ENCODE measurements around the gene PCNT. TPM values are rescaled to one million over a fixed set of nuclear protein-coding genes. Genes with fewer than 3 reads are reported as not detected.

PCNT gene
- total and polyA plus RNA-seq, 2 of the 4 experiments (the other 2 are of a cell fraction), result 10.0 to 19.4 TPM

- Histone ChIP-seq H3K9me1 (ENCODE audit: insufficient read depth, low read length) (no peaks in the 10 kb centered on the region; the same call in 1 of the 2 replicates), H2BK5ac (ENCODE audit: low read depth, low read length, poor library complexity, severe bottlenecking) (no peak overlapping the region), H3K4me3 (ENCODE audit: insufficient read depth, low read depth, low read length) (no peak overlapping the region), H2AK9ac (replicated peaks; ENCODE audit: low read depth, low read length, poor library complexity) (no peak overlapping the region), H3K79me1 (ENCODE audit: low read depth in 1 of 2, low read length in 2 of 2) (peaks cover 5 to 9% of the 10 kb centered on the region in 2 experiments; a peak in 3 of 4 replicates), H3K4ac (ENCODE audit: low read depth, low read length) (no peak overlapping the region), H4K91ac (ENCODE audit: insufficient read depth, low read depth, low read length) (no peak overlapping the region), H3K27me3 (ENCODE audit: control insufficient read depth, insufficient read depth, low read length) (no peaks in the 10 kb centered on the region), H3K23ac (ENCODE audit: low read depth, low read length) (no peak overlapping the region), H3K36me3 (ENCODE audit: control insufficient read depth, insufficient read depth, low read length) (peaks cover 12% of the 10 kb centered on the region), H4K5ac (ENCODE audit: low read depth, low read length) (no peak overlapping the region), H3K27ac (ENCODE audit: insufficient read depth, low read length) (no peak overlapping the region), H2BK120ac (ENCODE audit: low read depth, low read length) (no peak overlapping the region), H2AK5ac (ENCODE audit: low read depth, low read length) (no peak overlapping the region), H4K8ac (ENCODE audit: low read depth in 2 of 2, low read length in 2 of 2) (no peak overlapping the region), H3K9ac (ENCODE audit: low read depth, low read length) (no peak overlapping the region), H3K4me2 (ENCODE audit: low read depth, low read length) (no peak overlapping the region), H3K18ac (ENCODE audit: low read depth, low read length) (no peak overlapping the region), H3K9me3 (ENCODE audit: control insufficient read depth, insufficient read depth, low read length) (no peaks in the 10 kb centered on the region), H4K20me1 (ENCODE audit: insufficient read depth, low read length) (no peaks in the 10 kb centered on the region; the same call in 1 of the 2 replicates), H3K14ac (replicated peaks; ENCODE audit: low read depth, low read length) (no peak overlapping the region), H2BK20ac (ENCODE audit: low read depth, low read length) (no peak overlapping the region), H2AFZ (replicated peaks; ENCODE audit: low read length, poor library complexity) (no peak overlapping the region), H3K56ac (ENCODE audit: extremely low read depth, insufficient read depth, low read length) (no peak overlapping the region), H3K4me1 (ENCODE audit: control insufficient read depth, insufficient read depth, low read length) (no peaks in the 10 kb centered on the region), H2BK15ac (ENCODE audit: low read depth, low read length) (no peak overlapping the region)
- ATAC-seq (ENCODE audit: low read depth) (no peak), DNase-seq (no peak)
- BruUV-seq (replicated peaks), result no TSS peak
- intact Hi-C loops (cut with micrococcal nuclease) (no loop called here), in situ Hi-C loops (cut with MboI; ENCODE audit: low sequenced_read_pairs) (no loop called here), dilution Hi-C loops (cut with HindIII; ENCODE audit: low sequenced_read_pairs, unreplicated experiment) (no loop called here)
- TF ChIP-seq, protein P1, sequence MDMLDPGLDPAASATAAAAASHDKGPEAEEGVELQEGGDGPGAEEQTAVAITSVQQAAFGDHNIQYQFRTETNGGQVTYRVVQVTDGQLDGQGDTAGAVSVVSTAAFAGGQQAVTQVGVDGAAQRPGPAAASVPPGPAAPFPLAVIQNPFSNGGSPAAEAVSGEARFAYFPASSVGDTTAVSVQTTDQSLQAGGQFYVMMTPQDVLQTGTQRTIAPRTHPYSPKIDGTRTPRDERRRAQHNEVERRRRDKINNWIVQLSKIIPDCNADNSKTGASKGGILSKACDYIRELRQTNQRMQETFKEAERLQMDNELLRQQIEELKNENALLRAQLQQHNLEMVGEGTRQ (IDR thresholded peaks at IDR 0.05; ENCODE audit: low read depth, low read length), result no peak
- TF ChIP-seq MAFK (IDR thresholded peaks at IDR 0.05; ENCODE audit: low read depth, low read length) (no peak), NFE2L2 (IDR thresholded peaks at IDR 0.05; ENCODE audit: low read depth, low read length) (no peak), CEBPB (IDR thresholded peaks at IDR 0.05; ENCODE audit: low read depth, low read length) (no peak), CHD1 (IDR thresholded peaks at IDR 0.05; ENCODE audit: low read depth, low read length) (no peak), SMC3 (IDR thresholded peaks at IDR 0.05; ENCODE audit: low read depth, low read length) (no peak), MAZ (IDR thresholded peaks at IDR 0.05; ENCODE audit: borderline replicate concordance, low read depth, low read length) (no peak), FOS (IDR thresholded peaks at IDR 0.05; ENCODE audit: low read depth, low read length) (no peak), MXI1 (IDR thresholded peaks at IDR 0.05; ENCODE audit: borderline replicate concordance, low read depth, low read length) (no peak), RFX5 (IDR thresholded peaks at IDR 0.05; ENCODE audit: low read depth, low read length) (no peak), POLR2A (IDR thresholded peaks at IDR 0.05; ENCODE audit: low read depth, low read length) (no peak), BHLHE40 (IDR thresholded peaks at IDR 0.05; ENCODE audit: low read depth, low read length) (no peak), RCOR1 (IDR thresholded peaks at IDR 0.05; ENCODE audit: insufficient replicate concordance, low read length) (no peak), RAD21 (IDR thresholded peaks at IDR 0.05; ENCODE audit: low read length) (no peak), CTCF (conservative IDR thresholded peaks at IDR 0.05; ENCODE audit: low read depth, low read length) (no peak)
- TF ChIP-seq, protein P2, sequence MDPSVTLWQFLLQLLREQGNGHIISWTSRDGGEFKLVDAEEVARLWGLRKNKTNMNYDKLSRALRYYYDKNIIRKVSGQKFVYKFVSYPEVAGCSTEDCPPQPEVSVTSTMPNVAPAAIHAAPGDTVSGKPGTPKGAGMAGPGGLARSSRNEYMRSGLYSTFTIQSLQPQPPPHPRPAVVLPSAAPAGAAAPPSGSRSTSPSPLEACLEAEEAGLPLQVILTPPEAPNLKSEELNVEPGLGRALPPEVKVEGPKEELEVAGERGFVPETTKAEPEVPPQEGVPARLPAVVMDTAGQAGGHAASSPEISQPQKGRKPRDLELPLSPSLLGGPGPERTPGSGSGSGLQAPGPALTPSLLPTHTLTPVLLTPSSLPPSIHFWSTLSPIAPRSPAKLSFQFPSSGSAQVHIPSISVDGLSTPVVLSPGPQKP (IDR thresholded peaks at IDR 0.05; ENCODE audit: borderline replicate concordance, low read depth, low read length), result no peak
- POLR2A ChIA-PET (ENCODE audit: unreplicated experiment), result no interaction called here
- CTCF ChIA-PET, result no interaction called here
- 95% methylated on average over 4 of the region's 5 CpGs; no CpG with 5 or more reads in 1 of the 2 experiments for WGBS, 2 experiments (ENCODE audit: extremely low coverage in 2 of 2, insufficient read length in 1 of 2)
Observed at GRCh38 chr21:46304437-46304836, 19.5 kb upstream of the PCNT start.
